PC-3 (cell line): ENCODE data around the gene HLCS. TPM values are rescaled to one million over a fixed set of nuclear protein-coding genes. Genes with fewer than 3 reads are reported as not detected.

Experiments
- ATAC-seq: fragments of 200-7000 bp; cut with Tn5 transposase; 2 replicates; pipeline ENCODE4 v1.9.1; 2020; ENCODE audit warnings: mild to moderate bottlenecking, moderate library complexity
- BruUV-seq: library from RNA; stranded (reverse); fragments of 400-500 nt; replicated peaks from 2 replicates; lab custom pipeline; 2021; lab: Mats Ljungman, UMichigan
- CTCF ChIA-PET: fragments of 300-600 bp; sonication (Branson Sonifier 250); formaldehyde crosslinking; loops from one replicate; lab custom pipeline; 2022; ENCODE audit warnings: antibody characterized with exemption; lab: Charles Lee
- POLR2A ChIA-PET: fragments of 300-600 bp; sonication (Branson Sonifier 250); formaldehyde crosslinking; loops from one replicate; lab custom pipeline; 2022; ENCODE audit warnings: antibody characterized with exemption; ENCODE audit not compliant: unreplicated experiment; lab: Charles Lee
- DNase-seq: peaks from one replicate; pipeline ENCODE4 v3.0.0-alpha.2; 2015
- H2AFZ ChIP-seq: fragments of 300-600 bp; sonication (generic); 2 replicates; pipeline ENCODE4 v1.6.0; 2016; ENCODE audit warnings: antibody characterized with exemption, low read length
- H3F3A ChIP-seq: fragments of 300-600 bp; sonication (generic); one replicate; pipeline ENCODE4 v1.6.0; 2017; ENCODE audit warnings: antibody characterized with exemption, low read length, control low read depth, mild to moderate bottlenecking; ENCODE audit not compliant: unreplicated experiment
- H3K27ac ChIP-seq: fragments of 300-600 bp; sonication (generic); 2 replicates; pipeline ENCODE4 v1.5.1; 2016; ENCODE audit warnings: mild to moderate bottlenecking, low read length
- H3K27me3 ChIP-seq: fragments of 300-600 bp; sonication (generic); 2 replicates; pipeline ENCODE4 v1.6.1; 2016; ENCODE audit warnings: low read length, mixed read lengths
- H3K36me3 ChIP-seq: fragments of 300-600 bp; sonication (generic); 2 replicates; pipeline ENCODE4 v1.6.1; 2016; ENCODE audit warnings: low read depth, mixed run types, low read length, mixed read lengths
- H3K4me1 ChIP-seq: fragments of 300-600 bp; sonication (generic); 2 replicates; pipeline ENCODE4 v1.5.1; 2016; ENCODE audit warnings: low read length; ENCODE audit not compliant: insufficient read depth
- H3K4me2 ChIP-seq: fragments of 300-600 bp; sonication (generic); 2 replicates; pipeline ENCODE4 v1.6.0; 2016; ENCODE audit warnings: low read length
- H3K4me3 ChIP-seq: fragments of 300-600 bp; sonication (generic); 2 replicates; pipeline ENCODE4 v1.5.1; 2016; ENCODE audit warnings: mild to moderate bottlenecking, low read length, mixed read lengths
- H3K79me2 ChIP-seq: fragments of 300-600 bp; sonication (generic); 2 replicates; pipeline ENCODE4 v1.6.1; 2017; ENCODE audit warnings: low read length, mixed read lengths
- H3K9ac ChIP-seq: fragments of 300-600 bp; sonication (generic); 2 replicates; pipeline ENCODE4 v1.6.0; 2016; ENCODE audit warnings: mild to moderate bottlenecking, low read length
- H3K9me2 ChIP-seq: fragments of 300-600 bp; sonication (generic); replicated peaks from 2 replicates; pipeline ENCODE4 v1.6.1; 2016; ENCODE audit warnings: mixed run types, low read length, mixed read lengths
- H3K9me3 ChIP-seq: fragments of 300-600 bp; sonication (generic); 2 replicates; pipeline ENCODE4 v1.6.1; 2016; ENCODE audit warnings: low read length, mixed read lengths
- H4K20me1 ChIP-seq: fragments of 300-600 bp; sonication (generic); 2 replicates; pipeline ENCODE4 v1.6.1; 2016; ENCODE audit warnings: low read length, mixed read lengths
- CTCF ChIP-seq: fragments of 300-600 bp; sonication (generic); conservative IDR thresholded peaks from 2 replicates; pipeline ENCODE4 v1.5.1; 2017; ENCODE audit warnings: antibody characterized with exemption, low read depth, mild to moderate bottlenecking, low read length
- EZH2 ChIP-seq: fragments of 300-600 bp; sonication (generic); IDR thresholded peaks from one replicate; pipeline ENCODE4 v1.6.1; 2017; ENCODE audit warnings: antibody characterized with exemption, mild to moderate bottlenecking, low read length; ENCODE audit not compliant: unreplicated experiment
- EZH2phosphoT487 ChIP-seq: fragments of 300-600 bp; sonication (generic); IDR thresholded peaks from 2 replicates; pipeline ENCODE4 v1.6.1; 2018; ENCODE audit warnings: mild to moderate bottlenecking, antibody characterized with exemption, low read length, borderline replicate concordance
- intact Hi-C: fragments of 100-400 bp; cut with micrococcal nuclease; formaldehyde crosslinking; loops from 2 replicates; pipeline ENCODE4 v1.9.0; 2023
- total RNA-seq: library from RNA; depleted of rRNA; stranded (reverse); fragments of >200 nt; gene quantifications from 2 replicates; pipeline ENCODE4 v1.2.3, GENCODE V29; 2014

Gene HLCS
- total RNA-seq, 1 experiment from 2014 or later: 44.1 TPM

- Histone ChIP-seq H3K36me3 (peaks cover 50% of the 10 kb centered on the region), H4K20me1 (no peaks in the 10 kb centered on the region), H3K27ac (no peak overlapping the region), H3K4me3 (no peak overlapping the region), H3K9me2 (no peaks in the 10 kb centered on the region), H3K4me2 (no peak overlapping the region), H3K9me3 (no peaks in the 10 kb centered on the region), H3K4me1 (no peaks in the 10 kb centered on the region), H3K27me3 (no peaks in the 10 kb centered on the region), H3K79me2 (no peaks in the 10 kb centered on the region), H3F3A (no peaks in the 10 kb centered on the region), H2AFZ (no peak overlapping the region), H3K9ac (no peak overlapping the region)
- ATAC-seq: no peak
- no peak for DNase-seq
- TF ChIP-seq EZH2phosphoT487 (no peak), EZH2 (no peak), CTCF (no peak)
- intact Hi-C loops: no loop called here
- ChIA-PET POLR2A (no interaction called here), CTCF (no interaction called here)
- no TSS peak for BruUV-seq
Observed at GRCh38 chr21:36747815-36748383, 218.6 kb downstream of the HLCS start.

- Histone ChIP-seq H3K9me2 (no peaks in the 10 kb centered on the region), H4K20me1 (no peaks in the 10 kb centered on the region), H3K9me3 (no peaks in the 10 kb centered on the region), H3K4me2 (no peak overlapping the region), H3K36me3 (peaks cover 57% of the 10 kb centered on the region), H3F3A (no peaks in the 10 kb centered on the region), H3K9ac (no peak overlapping the region), H3K27me3 (no peaks in the 10 kb centered on the region), H3K4me3 (no peak overlapping the region), H3K27ac (no peak overlapping the region), H3K79me2 (no peaks in the 10 kb centered on the region), H3K4me1 (no peaks in the 10 kb centered on the region), H2AFZ (no peak overlapping the region)
- no peak for DNase-seq
- BruUV-seq: no TSS peak
- CTCF ChIA-PET: no interaction called here
- ATAC-seq: no peak
- TF ChIP-seq EZH2 (no peak), EZH2phosphoT487 (no peak), CTCF (no peak)
- POLR2A ChIA-PET: no interaction called here
- intact Hi-C loops: no loop called here
Observed at GRCh38 chr21:36747041-36747814, 219.2 kb downstream of the HLCS start.

GRCh38 chr21:36745459-36745858, 221.0 kb downstream of the HLCS start:
- H3K4me3 ChIP-seq: no peak overlapping the region
- CTCF ChIA-PET: no interaction called here
- intact Hi-C loops: no loop called here

More at GRCh38 chr21:36745459-36745858, 221.0 kb downstream of the HLCS start:
- TF ChIP-seq EZH2phosphoT487 (no peak), CTCF (no peak), EZH2 (no peak)
- no peak overlapping the region for H3K4me2 ChIP-seq
- H3K9me3 ChIP-seq: no peaks in the 10 kb centered on the region
- DNase-seq: no peak
- H3K4me1 ChIP-seq: no peaks in the 10 kb centered on the region
- no peaks in the 10 kb centered on the region for H3F3A ChIP-seq
- ATAC-seq: no peak
- POLR2A ChIA-PET: no interaction called here
- H3K9me2 ChIP-seq: no peaks in the 10 kb centered on the region
- H3K36me3 ChIP-seq: peaks cover 69% of the 10 kb centered on the region
- no peaks in the 10 kb centered on the region for H3K79me2 ChIP-seq
- no peaks in the 10 kb centered on the region for H4K20me1 ChIP-seq
- no peak overlapping the region for H2AFZ ChIP-seq
- H3K9ac ChIP-seq: no peak overlapping the region
- no peak overlapping the region for H3K27ac ChIP-seq
- BruUV-seq: no TSS peak
- no peaks in the 10 kb centered on the region for H3K27me3 ChIP-seq
